AG10803 (cell line): Measurements from ENCODE around the gene EBF3.

Source experiments
- DNase-seq: peaks from one replicate; pipeline ENCODE4 v3.0.0; 2010; ENCODE audit warnings: low read depth
- H3K4me3 ChIP-seq: 2 replicates; pipeline ENCODE4 v1.5.1; 2011; ENCODE audit warnings: mild to moderate bottlenecking, low read length, control low read depth
- CTCF ChIP-seq: conservative IDR thresholded peaks from 2 replicates; pipeline ENCODE4 v1.5.1; 2011; ENCODE audit warnings: mild to moderate bottlenecking, low read length, control low read depth, inconsistent platforms

EBF3 gene

GRCh38 chr10:129845111-129845753, 118.8 kb downstream of the EBF3 start:
- H3K4me3 ChIP-seq: no peak overlapping the region
- no peak for DNase-seq
- TF ChIP-seq CTCF: no peak

GRCh38 chr10:129844216-129844766, 119.8 kb downstream of the EBF3 start:
- DNase-seq: no peak
- H3K4me3 ChIP-seq: no peak overlapping the region
- TF ChIP-seq CTCF: no peak

- no peak for DNase-seq
- H3K4me3 ChIP-seq: no peak overlapping the region
- TF ChIP-seq CTCF: no peak
Measured at GRCh38 chr10:129843702-129844101, 120.4 kb downstream of the EBF3 start.

GRCh38 chr10:129843131-129843541, 120.9 kb downstream of the EBF3 start:
- H3K4me3 ChIP-seq: no peak overlapping the region
- no peak for TF ChIP-seq CTCF
- no peak for DNase-seq

GRCh38 chr10:129842031-129842430, 122.0 kb downstream of the EBF3 start:
- no peak overlapping the region for H3K4me3 ChIP-seq
- no peak for DNase-seq
- no peak for TF ChIP-seq CTCF

- no peak for DNase-seq
- TF ChIP-seq CTCF: no peak
- no peak overlapping the region for H3K4me3 ChIP-seq
Measured at GRCh38 chr10:129841590-129841989, 122.5 kb downstream of the EBF3 start.

- DNase-seq: no peak
- H3K4me3 ChIP-seq: no peak overlapping the region
- TF ChIP-seq CTCF: no peak
Measured at GRCh38 chr10:129841071-129841470, 123.0 kb downstream of the EBF3 start.
